ENCODE data around the gene CMTM6. TPM values are rescaled to one million over a fixed set of nuclear protein-coding genes. Genes with fewer than 3 reads are reported as not detected.

CMTM6 gene
- total RNA-seq, 1 experiment from 2014 or later: 43.5 TPM

- DNase-seq: no peak
- Histone ChIP-seq H3K27me3 (ENCODE audit: insufficient read depth, low read length) (no peaks in the 10 kb centered on the region), H3K23me2 (ENCODE audit: insufficient read length, low read depth, low read length, poor library complexity, severe bottlenecking) (no peaks in the 10 kb centered on the region), H3K14ac (ENCODE audit: insufficient read depth, low read length) (no peak overlapping the region), H3K4me2 (ENCODE audit: insufficient read depth, insufficient read length, low read length) (no peak overlapping the region), H3K4me1 (ENCODE audit: insufficient read depth, low read length) (no peaks in the 10 kb centered on the region), H3K79me1 (ENCODE audit: insufficient read depth, low read depth, low read length, poor library complexity, severe bottlenecking) (peaks cover 11% of the 10 kb centered on the region), H3K18ac (ENCODE audit: insufficient read length, low read depth, low read length) (no peak overlapping the region), H2AK5ac (ENCODE audit: insufficient read length, low read length) (no peak overlapping the region), H3K79me2 (ENCODE audit: insufficient read depth, low read length) (peaks cover 5% of the 10 kb centered on the region; the same call in 1 of the 2 replicates), H3K27ac (ENCODE audit: insufficient read length, low read depth, low read length) (no peak overlapping the region), H2BK20ac (ENCODE audit: low read depth, low read length, poor library complexity, severe bottlenecking) (no peak overlapping the region), H2BK15ac (ENCODE audit: low read depth, low read length) (no peak overlapping the region), H3K9me3 (ENCODE audit: control insufficient read depth, low read depth, low read length) (no peaks in the 10 kb centered on the region), H4K20me1 (ENCODE audit: control insufficient read depth, insufficient read depth, insufficient read length) (no peaks in the 10 kb centered on the region), H4K5ac (ENCODE audit: insufficient read length, low read depth, low read length) (no peak overlapping the region), H3K4ac (ENCODE audit: low read depth, low read length) (no peak overlapping the region), H3T11ph (ENCODE audit: low read length) (no peak overlapping the region), H2BK120ac (ENCODE audit: low read depth, low read length, poor library complexity, severe bottlenecking) (no peak overlapping the region), H3K56ac (ENCODE audit: insufficient read length, low read depth, low read length) (no peak overlapping the region), H2BK12ac (ENCODE audit: insufficient read length, low read depth, low read length) (no peak overlapping the region), H2BK5ac (ENCODE audit: insufficient read length, low read length) (no peak overlapping the region), H4K91ac (ENCODE audit: insufficient read length, low read depth, low read length) (no peak overlapping the region), H3K9ac (ENCODE audit: extremely low read depth, insufficient read length, low read length) (no peak overlapping the region), H3K23ac (ENCODE audit: insufficient read length, low read depth, low read length) (no peak overlapping the region), H4K8ac (replicated peaks; ENCODE audit: insufficient read length, low read depth, low read length) (no peak overlapping the region), H2AFZ (ENCODE audit: low read length) (no peak overlapping the region)
- TF ChIP-seq CTCF (conservative IDR thresholded peaks at IDR 0.05): no peak
- Mint-ChIP-seq H3K4me1 (peaks cover 5% of the 10 kb centered on the region in 2 experiments), H3K9me3 (no peaks in the 10 kb centered on the region), H3K36me3 (ENCODE audit: insufficient read depth in 1 of 3, low read depth in 3 of 3) (peaks cover 3 to 29% (median 20%) of the 10 kb centered on the region in 3 experiments; a peak in 6 of 7 replicates), H3K4me3 (no peak overlapping the region), H3K27ac (no peak overlapping the region), H3K27me3 (ENCODE audit: low read depth) (no peaks in the 10 kb centered on the region)
Measured at GRCh38 chr3:32545305-32545704, 42.7 kb upstream of the CMTM6 start.
